Measurements from ENCODE around the gene LTBP1.
"Not testable (repeated sequence)": the region's sequence is repeated elsewhere in the genome, so short reads cannot be mapped to it uniquely, and the experiment has no call there.

The LTBP1 gene

DNA sequence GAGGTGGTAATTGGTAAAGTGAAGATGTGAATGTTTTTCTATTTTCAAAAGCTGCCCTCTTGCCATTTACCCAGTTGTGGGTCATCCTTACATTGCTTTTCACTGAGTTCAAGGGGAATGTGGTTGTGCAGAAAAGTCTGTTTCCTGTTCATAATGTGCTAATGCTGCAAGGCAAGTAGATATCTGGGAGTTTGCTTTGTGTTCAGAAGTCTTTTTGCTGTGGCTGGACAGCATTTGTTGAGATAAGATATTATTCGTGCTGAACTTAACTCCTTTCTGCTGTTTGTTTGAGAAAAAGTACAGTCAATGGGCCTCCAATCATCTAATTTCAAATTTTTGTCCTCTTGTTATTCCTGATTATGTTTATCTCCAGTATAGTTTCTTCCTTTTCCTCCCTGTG is 263.2 kb downstream of the LTBP1 start:
- no peak for DNase-seq

DNA sequence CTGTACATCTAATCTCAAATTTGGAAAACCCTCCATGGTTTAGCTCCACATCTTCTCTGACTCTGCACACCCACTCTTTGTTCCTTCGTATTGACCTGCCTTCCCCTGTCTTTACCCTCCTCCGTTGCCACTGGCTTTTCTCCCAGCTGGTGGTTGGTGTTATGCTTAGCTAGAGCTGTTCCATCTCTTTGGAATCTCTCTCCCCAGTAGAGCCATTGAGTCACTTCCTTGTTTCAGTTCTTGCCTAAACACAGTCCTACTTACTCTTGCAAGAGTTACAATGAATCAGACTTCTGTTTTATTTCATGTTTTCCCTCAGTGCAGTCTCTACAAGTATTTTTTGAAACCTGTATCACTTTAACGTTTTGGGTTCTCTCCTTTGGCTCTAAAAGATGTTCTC is 263.9 kb downstream of the LTBP1 start:
- no peak for DNase-seq

DNA sequence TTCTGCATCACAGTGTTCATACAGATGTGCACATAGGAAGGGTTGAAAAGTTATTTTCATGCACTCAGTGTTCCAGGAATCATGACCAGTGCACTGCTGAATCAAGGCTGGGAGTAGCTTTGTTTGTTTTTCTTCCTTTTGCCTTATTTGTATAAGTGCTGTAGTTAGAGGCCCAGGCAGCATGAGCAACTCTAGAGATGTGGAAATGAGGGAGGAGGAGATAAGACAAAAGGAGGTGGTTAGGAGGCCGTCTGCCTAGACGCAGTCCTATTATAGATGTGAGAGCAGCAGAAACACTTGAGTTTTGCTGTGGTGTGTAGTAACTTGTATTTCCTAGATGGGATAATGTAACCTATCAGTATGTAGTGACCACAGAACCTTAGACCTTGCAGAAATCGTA is 265.4 kb downstream of the LTBP1 start:
- DNase-seq: no peak

DNA sequence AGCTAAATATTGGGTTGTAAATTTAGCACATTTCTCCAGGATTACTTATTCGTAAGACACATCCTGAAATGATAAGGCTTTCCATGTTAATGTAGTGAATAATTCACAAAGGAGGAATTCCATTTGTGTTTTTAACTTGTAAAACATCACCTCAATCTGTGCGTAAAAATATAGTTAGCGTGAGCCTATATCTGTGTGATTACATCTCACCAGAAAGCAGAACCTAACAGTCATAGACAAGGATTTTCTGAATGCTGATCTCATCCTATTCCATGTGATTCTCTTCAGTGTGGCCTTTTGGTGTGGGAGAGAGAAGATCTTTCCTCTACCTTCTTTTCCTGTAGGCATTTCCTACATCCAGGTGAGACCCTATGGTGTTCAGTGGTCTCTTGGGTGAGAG is 266.5 kb downstream of the LTBP1 start:
- no peak for DNase-seq

- no peak for DNase-seq
Observed at GRCh38 chr2:33213648-33214047, 266.9 kb downstream of the LTBP1 start.

DNA sequence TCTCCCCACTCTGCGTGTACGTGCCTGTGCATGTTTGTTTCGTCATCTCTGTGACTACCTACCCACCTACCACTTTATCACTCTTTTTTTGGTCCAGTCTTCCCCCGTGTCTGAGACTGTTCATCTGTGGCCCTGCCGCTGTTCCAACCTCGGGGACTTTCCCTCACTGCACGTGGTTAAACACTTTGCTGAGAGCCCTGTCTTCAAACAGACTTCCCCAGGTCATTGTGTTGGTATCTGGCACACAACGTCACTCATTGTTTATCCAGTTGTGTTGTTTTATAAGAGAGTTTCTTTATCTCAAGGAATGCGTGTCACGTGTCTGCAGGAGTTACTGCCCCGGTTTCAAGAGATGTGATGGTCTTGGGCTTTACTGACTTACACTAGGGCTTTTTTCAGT is 267.7 kb downstream of the LTBP1 start:
- DNase-seq: no peak

GRCh38 chr2:33214857-33215256 is 268.1 kb downstream of the LTBP1 start:
- DNase-seq: no peak

GRCh38 chr2:33215299-33215698 is 268.5 kb downstream of the LTBP1 start:
- DNase-seq: peak; percentile 60

GRCh38 chr2:33215983-33216382 is 269.2 kb downstream of the LTBP1 start:
- no peak for DNase-seq

DNA sequence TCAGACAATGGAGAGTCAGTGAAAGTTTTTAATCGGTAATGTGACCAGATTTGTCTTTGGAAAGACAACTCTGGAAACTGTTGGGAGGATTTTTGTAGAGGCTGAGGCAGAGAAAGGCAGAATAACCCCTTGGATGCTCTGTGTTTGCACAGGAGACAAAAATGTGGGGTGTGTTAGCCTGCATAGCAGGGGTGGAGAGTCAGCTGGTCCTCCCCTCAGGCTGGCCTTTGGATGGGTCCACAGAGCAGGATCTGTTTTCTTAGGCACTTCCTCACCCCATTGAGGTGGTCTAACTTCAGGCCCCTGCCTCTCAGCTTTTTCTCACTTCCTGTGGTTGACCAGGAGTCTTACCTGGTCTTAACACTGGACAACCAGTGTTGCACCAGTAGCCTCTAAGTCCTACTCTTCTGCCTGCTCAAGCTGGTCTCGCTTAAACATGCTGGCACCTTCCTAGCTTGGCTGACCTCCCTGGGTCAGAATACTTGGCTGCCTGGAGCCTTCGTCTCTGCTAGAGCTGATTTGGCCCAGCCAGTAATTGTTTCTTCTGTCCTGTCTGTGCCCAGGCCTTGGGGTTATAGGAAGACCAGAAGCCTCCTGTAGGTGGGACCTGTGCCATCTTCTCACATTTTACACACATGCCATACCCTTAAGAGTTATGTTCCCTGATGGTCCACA is 269.9 kb downstream of the LTBP1 start:
- no peak for DNase-seq

DNA sequence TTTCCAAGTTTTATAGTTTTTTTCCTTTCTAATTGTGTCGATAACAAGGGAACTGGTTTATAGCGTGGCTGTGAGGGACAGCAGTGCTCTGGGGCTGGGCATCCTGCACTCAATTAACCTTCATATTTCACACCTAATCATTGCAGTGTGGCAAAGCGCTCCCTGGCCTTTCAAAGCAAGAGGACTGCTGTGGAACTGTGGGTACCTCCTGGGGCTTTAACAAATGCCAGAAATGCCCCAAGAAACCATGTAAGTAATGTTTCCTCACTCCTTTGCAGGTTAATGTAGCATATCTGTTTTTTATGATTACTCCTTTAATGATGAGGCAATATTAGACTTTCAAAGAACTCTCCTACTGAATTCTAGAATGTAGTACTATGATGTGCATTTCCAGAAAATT is 270.7 kb downstream of the LTBP1 start:
- DNase-seq: no peak

DNA sequence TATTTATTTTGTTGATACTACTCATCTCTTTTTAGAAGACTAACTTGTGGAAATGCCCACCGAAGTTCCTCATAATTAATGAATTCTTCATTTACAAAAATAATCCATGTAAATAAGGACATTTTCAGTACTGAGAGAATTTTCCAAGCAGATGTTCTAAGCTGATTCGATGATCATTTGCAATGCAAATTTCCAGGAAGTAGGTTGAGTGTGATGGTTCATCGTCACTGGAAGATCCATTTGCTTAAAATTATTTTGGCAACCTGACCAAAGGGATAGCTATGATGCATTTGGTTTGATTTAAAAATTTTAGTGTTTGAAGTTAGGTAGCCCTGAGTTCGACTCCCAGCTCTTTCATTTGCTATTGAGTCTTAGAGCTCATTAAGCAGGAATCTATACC is 272.4 kb downstream of the LTBP1 start:
- no peak for DNase-seq

DNA sequence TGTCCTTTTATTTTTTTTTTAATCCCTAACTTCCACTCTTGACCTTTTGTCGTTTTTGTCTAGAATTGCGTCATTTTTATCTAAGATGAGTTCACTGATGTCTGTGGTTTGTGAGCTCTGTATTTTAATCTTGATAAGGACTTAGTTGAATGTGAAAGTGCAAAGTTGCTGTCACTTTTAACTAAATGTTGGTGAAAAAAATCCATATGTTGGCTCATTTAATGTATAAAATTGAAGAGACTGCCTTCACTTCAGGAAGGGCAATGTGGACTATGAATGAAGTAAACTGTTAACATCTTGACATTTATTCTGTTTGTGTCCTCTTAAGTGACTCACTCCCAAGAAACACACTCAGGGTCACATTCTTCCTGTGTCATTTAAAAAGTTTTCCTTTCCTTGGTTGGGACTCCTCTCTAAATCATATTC is 273.1 kb downstream of the LTBP1 start:
- no peak for DNase-seq

DNA sequence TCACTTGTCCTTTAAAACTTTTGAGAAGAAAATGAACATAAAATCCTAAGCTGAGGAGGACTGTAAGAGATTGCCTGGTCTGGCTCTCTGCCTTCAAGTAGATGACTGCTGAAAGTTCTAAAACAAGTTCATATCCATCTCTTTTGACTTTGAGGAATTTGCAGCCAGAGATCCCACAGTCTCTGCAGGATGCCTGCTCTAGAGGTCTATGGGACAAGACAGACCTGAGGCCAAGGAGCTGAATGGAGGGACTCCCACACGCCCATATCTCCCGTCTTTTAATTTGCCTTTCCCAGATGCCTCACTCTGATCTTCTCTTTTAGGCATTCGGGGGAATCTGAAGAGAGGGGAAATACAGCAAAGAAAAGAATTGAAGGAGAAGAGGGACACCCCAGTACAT is 273.8 kb downstream of the LTBP1 start:
- DNase-seq: no peak

DNA sequence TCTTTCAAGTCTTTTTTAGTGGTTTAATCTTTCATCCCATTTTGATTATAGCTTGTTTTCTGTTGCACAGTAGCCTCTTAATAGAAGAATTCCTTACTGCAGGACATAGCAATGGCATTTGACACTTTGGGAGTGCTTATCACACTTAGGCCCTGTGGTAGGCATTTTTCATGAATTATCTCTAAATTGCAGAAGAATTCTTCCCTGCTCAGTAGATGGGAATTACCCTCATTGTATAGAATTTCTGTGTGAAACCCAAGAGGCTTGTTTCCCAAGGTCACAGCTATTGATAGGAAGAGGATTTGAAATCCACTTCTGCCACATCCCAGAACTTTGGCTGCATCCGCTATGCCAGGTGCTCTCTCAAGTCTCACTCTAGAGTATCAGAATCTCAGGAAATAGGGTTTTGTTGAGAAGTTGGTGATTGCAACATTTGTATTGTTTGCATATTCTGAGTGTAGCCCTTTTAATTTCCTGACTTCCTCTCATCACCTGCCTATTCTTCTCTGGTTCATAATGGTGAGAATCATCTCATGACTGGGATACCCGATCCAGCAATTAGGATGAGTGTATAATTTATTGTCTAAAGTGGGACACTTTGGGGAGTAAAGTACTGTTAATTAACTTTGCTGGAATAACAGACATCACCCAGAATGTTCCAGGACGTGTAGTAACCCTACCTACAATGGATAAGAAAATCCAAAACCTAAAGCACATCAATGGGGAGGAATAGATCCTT is 274.5 kb downstream of the LTBP1 start:
- DNase-seq: no peak

GRCh38 chr2:33222309-33222708 is 275.6 kb downstream of the LTBP1 start:
- no peak for DNase-seq

DNA sequence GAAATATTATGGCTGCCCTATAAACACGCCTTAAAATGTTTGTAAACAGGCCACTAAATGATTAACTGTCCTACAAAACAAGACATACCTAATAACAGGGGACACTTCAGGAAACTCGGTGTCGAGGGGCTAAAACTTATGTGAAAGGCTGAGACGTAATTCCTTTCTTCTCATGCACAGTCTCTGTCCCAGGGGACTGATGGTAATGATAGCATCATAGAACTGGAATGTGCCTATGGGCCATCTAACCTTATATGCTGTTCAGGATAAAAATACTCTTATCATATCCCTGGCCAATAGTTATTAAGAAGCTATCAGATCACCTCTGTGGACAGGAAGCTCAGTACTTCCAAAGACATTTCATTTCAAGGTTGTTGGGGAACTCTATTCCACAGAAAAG is 277.1 kb downstream of the LTBP1 start:
- peak; percentile 42 for DNase-seq

DNA sequence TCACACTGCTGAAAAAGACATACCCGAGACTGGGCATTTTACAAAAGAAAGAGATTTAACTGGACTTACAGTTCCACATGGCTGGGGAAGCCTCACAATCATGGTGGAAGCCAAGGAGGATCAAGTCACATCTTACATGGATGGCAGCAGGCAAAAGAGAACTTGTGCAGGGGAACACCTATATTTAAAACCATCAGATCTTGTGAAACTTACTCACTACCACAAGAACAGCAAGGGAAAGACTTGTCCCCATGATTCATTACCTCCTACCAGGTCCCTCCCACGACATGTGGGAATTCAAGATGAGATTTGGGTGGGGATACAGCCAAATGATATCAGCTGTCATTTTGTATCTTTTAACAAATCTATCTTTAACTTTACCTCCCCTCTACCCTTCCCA is 278.6 kb downstream of the LTBP1 start:
- DNase-seq: no peak

DNA sequence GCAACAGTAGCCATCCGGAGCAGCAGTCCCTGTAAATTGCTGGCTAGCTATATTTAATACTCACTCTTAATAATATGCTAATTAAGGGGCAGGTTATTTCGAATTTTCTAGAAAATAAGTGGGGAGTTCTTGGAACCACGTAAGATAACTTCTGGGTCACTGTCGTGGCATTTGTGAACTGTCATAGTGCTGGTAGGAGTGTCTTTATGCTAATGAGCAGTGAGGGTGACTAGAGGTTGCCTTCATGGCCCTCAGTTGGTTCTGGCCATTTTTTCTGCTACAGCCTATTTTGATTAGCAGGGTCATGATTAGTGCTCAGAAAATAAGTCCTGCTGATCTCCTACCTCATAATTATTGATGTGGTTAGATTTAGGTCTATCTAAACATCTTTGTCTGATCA is 279.8 kb downstream of the LTBP1 start:
- DNase-seq: no peak

DNA sequence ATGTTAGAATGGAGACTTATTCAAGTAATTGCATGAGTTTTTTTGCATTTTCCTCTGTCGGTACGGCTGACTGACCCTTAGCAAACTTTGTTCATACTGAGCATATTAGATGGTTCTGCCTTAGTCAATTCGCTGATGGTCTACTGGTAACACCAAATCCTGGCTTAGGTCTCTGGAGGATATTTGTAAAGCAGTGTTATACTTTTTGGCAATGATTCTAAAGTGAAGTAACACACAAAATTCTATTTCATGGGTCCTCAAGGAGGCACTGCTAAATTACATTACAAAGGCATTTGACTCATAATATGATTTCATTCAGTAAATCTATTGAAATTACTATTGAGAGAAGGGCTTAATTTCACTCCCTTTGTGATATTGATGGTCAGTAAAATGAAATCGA is 282.9 kb downstream of the LTBP1 start:
- DNase-seq: no peak

- no peak for DNase-seq
Observed at GRCh38 chr2:33230195-33230594, 283.4 kb downstream of the LTBP1 start.

- no peak for DNase-seq
Observed at GRCh38 chr2:33230842-33231241, 284.1 kb downstream of the LTBP1 start.

DNA sequence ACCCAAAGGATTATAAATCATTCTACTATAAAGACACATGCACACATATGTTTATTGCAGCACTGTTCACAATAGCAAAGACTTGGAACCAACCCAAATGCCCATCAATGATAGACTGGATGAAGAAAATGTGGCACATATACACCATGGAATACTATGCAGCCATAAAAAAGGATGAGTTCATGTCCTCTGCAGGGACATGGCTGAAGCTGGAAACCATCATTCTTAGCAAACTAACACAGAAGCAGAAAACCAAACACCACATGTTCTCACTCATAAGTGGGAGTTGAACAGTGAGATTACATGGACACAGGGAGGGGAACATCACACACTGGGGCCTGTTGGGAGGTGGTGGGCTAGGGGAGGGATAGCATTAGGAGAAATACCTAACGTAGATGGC is 288.8 kb downstream of the LTBP1 start:
- not testable (repeated sequence) for DNase-seq

GRCh38 chr2:33236482-33237385 is 290.0 kb downstream of the LTBP1 start:
- no peak for DNase-seq

Data from T1000 (cell line).